ENCODE measurements around the gene KY.

DNA sequence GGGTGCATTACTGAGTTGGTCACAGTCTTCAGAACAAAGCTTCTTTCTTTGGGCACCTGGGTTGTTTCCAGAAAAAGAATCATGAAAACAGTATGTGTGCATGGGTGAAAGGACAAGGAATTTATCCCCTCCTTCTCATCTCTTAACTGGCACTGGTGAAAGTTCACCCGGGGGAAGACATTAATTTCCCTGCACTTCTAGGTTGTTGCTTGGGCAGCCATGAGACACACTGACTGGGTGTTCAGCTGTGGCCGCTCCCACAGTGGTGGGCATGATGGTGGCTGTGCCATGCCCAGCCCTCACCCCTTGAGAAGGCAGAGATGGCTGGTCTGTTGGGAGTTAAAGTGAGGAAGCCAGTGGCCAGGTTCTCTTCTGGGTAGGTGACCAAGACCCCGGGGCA lies 16.6 kb upstream of the KY start:
- TF ChIP-seq, protein P1, sequence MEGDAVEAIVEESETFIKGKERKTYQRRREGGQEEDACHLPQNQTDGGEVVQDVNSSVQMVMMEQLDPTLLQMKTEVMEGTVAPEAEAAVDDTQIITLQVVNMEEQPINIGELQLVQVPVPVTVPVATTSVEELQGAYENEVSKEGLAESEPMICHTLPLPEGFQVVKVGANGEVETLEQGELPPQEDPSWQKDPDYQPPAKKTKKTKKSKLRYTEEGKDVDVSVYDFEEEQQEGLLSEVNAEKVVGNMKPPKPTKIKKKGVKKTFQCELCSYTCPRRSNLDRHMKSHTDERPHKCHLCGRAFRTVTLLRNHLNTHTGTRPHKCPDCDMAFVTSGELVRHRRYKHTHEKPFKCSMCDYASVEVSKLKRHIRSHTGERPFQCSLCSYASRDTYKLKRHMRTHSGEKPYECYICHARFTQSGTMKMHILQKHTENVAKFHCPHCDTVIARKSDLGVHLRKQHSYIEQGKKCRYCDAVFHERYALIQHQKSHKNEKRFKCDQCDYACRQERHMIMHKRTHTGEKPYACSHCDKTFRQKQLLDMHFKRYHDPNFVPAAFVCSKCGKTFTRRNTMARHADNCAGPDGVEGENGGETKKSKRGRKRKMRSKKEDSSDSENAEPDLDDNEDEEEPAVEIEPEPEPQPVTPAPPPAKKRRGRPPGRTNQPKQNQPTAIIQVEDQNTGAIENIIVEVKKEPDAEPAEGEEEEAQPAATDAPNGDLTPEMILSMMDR (conservative IDR thresholded peaks at IDR 0.05): no peak
- no peak for TF ChIP-seq ZFX (IDR thresholded peaks at IDR 0.05)
